ENCODE measurements around the gene GPHN. TPM values are rescaled to one million over a fixed set of nuclear protein-coding genes. Genes with fewer than 3 reads are reported as not detected.
"Not testable (repeated sequence)": the region's sequence is repeated elsewhere in the genome, so short reads cannot be mapped to it uniquely, and the experiment has no call there.

GPHN gene
- total RNA-seq, 1 experiment from 2014 or later, result 5.7 TPM

- no peak for DNase-seq (ENCODE audit: low read depth)
Measured at GRCh38 chr14:66496188-66496807, 11.6 kb upstream of the GPHN start.

DNA sequence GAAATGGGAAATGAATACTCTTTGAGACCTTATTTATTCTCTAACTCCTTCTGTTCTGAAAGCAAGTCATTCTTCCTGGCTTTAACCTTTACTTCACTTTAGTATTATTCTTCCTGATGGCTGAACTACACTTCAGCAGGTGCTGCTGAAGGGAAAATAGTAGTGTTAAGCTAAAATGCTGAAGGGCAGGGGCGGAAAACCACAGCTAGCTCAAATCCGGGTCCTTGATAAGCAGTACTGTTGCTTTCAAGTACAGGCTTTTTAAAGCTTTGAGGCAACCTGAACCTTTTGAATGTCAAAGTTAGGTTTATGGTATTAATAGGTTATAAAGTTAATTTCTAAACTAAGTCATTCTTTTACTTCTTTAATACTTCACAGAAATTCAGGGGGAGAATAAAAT is 11.0 kb upstream of the GPHN start:
- DNase-seq (ENCODE audit: low read depth), result no peak
- in situ Hi-C loops (cut with HindIII; ENCODE audit: low pct_unique_long_range_greater_than_20kb, low sequenced_read_pairs), result no loop called here

More at GRCh38 chr14:66496188-66496807, 11.6 kb upstream of the GPHN start:
- in situ Hi-C loops (cut with HindIII; ENCODE audit: low pct_unique_long_range_greater_than_20kb, low sequenced_read_pairs), result no loop called here

DNA sequence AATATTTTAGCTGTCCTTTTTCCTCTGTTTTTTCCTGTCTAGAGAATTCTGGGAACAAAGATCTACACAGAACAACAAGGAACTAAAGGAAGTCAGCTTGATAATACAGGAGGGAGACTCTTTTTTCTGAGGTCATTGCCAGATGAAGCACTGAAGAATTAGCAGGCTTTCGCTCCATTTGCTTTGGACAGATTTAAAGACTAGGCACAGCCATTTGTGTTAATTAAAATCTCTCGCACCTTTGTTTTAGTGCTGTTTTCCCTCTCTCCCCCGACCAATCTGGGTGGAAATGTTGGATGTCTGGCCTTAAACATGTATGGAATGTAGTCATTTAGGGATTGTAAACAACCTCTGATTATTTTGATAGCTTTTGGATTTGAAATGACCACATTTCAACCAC is 9.6 kb upstream of the GPHN start:
- DNase-seq (ENCODE audit: low read depth), result no peak
- in situ Hi-C loops (cut with HindIII; ENCODE audit: low pct_unique_long_range_greater_than_20kb, low sequenced_read_pairs), result no loop called here

DNA sequence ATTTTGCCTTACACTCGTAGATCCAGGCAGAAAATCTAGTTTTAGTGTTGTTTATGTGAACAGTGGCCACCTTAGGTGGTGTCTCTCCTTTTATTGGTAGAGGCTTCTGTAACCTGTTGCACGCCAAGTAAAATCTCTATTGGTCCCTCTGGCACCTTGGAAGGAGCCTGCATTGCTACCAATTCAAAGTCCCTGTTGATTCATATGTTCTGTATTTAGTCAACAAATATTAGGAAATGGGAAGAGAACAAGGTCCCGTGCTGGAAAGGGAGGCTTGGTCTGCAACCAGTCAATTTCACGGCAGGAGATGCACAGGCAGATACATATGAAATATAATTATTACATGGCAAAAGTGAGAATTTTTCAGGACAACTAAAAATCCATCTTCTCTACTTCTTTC is 6.4 kb upstream of the GPHN start:
- no peak for DNase-seq (ENCODE audit: low read depth)
- in situ Hi-C loops (cut with HindIII; ENCODE audit: low pct_unique_long_range_greater_than_20kb, low sequenced_read_pairs), result no loop called here

DNA sequence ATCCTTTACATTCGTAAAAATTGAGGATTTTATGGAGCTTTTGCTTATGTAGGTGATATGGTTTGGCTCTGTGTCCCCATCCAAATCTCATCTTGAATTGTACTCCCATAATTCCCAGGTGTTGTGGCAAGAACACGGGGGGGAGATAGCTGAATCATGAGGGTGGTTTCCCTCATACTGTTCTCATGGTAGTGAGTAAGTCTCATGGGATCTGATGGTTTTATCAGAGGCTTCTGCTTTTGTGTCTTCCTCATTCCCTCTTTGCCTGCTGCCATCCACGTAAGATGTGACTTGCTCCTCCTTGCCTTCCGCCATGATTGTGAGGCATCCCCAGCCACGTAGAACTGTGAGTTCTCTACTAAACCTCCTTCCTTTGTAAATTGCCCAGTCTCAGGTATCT is 5.1 kb upstream of the GPHN start:
- DNase-seq (ENCODE audit: low read depth); in situ Hi-C loops (cut with HindIII; ENCODE audit: low pct_unique_long_range_greater_than_20kb, low sequenced_read_pairs): not testable (repeated sequence)

- peak; percentile 25 for DNase-seq (ENCODE audit: low read depth)
- in situ Hi-C loops (cut with HindIII; ENCODE audit: low pct_unique_long_range_greater_than_20kb, low sequenced_read_pairs), result no loop called here
Measured at GRCh38 chr14:66503532-66503931, 4.4 kb upstream of the GPHN start.

- in situ Hi-C loops (cut with HindIII; ENCODE audit: low pct_unique_long_range_greater_than_20kb, low sequenced_read_pairs), result no loop called here
- peak; percentile 14 for DNase-seq (ENCODE audit: low read depth)
Measured at GRCh38 chr14:66507181-66507721, 696 bp upstream of the GPHN start.

- no peak for DNase-seq (ENCODE audit: low read depth)
- in situ Hi-C loops (cut with HindIII; ENCODE audit: low pct_unique_long_range_greater_than_20kb, low sequenced_read_pairs), result no loop called here
Measured at GRCh38 chr14:66508547-66508845, 549 bp downstream of the GPHN start.

GRCh38 chr14:66508846-66509621 is 1.1 kb downstream of the GPHN start:
- peak; percentile 26 for DNase-seq (ENCODE audit: low read depth)
- in situ Hi-C loops (cut with HindIII; ENCODE audit: low pct_unique_long_range_greater_than_20kb, low sequenced_read_pairs), result no loop called here

- in situ Hi-C loops (cut with HindIII; ENCODE audit: low pct_unique_long_range_greater_than_20kb, low sequenced_read_pairs), result no loop called here
- DNase-seq (ENCODE audit: low read depth), result no peak
Measured at GRCh38 chr14:66509874-66510273, 1.9 kb downstream of the GPHN start.

DNA sequence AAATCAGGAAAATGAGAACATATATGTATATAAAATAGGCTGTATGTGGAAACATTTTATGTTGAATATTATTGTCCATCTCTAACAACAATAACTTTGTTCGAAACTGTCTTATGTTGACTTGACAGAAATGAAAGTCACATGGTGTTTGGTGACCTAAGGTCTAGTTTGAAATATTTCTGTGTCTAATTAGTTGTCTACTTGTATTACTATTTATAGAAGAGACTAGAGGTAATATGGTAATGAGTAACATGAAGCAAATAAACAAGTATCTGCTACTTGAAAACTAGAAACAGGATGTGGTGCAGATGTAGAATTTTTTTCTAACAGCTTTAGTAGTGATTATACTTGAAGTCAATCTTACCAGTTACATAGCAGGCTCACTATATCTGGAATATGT is 3.9 kb downstream of the GPHN start:
- DNase-seq (ENCODE audit: low read depth), result no peak
- in situ Hi-C loops (cut with HindIII; ENCODE audit: low pct_unique_long_range_greater_than_20kb, low sequenced_read_pairs), result no loop called here

- in situ Hi-C loops (cut with HindIII; ENCODE audit: low pct_unique_long_range_greater_than_20kb, low sequenced_read_pairs), result no loop called here
- DNase-seq (ENCODE audit: low read depth), result no peak
Measured at GRCh38 chr14:66514213-66514612, 6.3 kb downstream of the GPHN start.

DNA sequence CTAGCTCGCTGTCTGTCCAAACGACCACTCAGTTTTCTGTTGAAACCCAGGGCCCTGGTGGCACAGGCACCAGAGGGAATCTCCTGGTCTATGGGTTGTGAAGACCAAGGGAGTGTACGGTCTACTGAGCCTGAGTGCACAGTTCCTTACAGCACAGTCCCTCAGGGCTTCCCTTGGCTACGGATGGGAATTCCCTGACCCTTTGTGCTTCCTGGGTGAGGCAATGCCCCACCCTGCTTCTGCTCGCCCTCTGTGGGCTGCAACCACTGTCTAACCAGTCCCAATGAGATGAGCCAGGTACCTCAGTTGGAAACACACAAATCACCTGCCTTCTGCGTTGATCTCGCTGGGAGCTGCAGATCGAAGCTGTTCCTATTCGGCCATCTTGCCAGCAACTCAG is 22.6 kb downstream of the GPHN start:
- peak; percentile 12 for DNase-seq (ENCODE audit: low read depth)
- in situ Hi-C loops (cut with HindIII; ENCODE audit: low pct_unique_long_range_greater_than_20kb, low sequenced_read_pairs), result no loop called here

- in situ Hi-C loops (cut with HindIII; ENCODE audit: low pct_unique_long_range_greater_than_20kb, low sequenced_read_pairs), result no loop called here
- DNase-seq (ENCODE audit: low read depth), result no peak
Measured at GRCh38 chr14:66539034-66539433, 31.1 kb downstream of the GPHN start.

DNA sequence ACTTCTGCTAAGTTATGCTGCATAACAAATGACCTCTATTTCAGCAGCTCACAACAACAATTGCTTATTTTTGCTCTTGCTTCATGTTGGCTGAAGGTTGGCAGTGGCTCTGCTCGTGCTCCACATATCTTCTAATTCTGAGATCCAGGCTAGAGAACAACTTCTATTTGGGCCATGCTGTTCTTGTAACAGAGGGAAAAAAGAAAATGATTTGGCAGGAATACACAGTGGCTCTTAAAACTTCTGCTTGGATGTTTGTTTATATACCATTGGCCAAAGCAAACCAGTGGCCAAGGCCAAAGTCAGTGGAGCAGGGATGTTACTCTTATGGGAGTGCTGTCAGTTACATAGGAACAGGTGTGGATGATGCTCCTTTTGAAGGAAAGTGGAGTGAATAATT is 32.1 kb downstream of the GPHN start:
- in situ Hi-C loops (cut with HindIII; ENCODE audit: low pct_unique_long_range_greater_than_20kb, low sequenced_read_pairs), result no loop called here
- no peak for DNase-seq (ENCODE audit: low read depth)

- no peak for DNase-seq (ENCODE audit: low read depth)
- in situ Hi-C loops (cut with HindIII; ENCODE audit: low pct_unique_long_range_greater_than_20kb, low sequenced_read_pairs), result no loop called here
Measured at GRCh38 chr14:66541627-66542026, 33.7 kb downstream of the GPHN start.

GRCh38 chr14:66543996-66544395 is 36.0 kb downstream of the GPHN start:
- no peak for DNase-seq (ENCODE audit: low read depth)
- in situ Hi-C loops (cut with HindIII; ENCODE audit: low pct_unique_long_range_greater_than_20kb, low sequenced_read_pairs), result no loop called here

DNA sequence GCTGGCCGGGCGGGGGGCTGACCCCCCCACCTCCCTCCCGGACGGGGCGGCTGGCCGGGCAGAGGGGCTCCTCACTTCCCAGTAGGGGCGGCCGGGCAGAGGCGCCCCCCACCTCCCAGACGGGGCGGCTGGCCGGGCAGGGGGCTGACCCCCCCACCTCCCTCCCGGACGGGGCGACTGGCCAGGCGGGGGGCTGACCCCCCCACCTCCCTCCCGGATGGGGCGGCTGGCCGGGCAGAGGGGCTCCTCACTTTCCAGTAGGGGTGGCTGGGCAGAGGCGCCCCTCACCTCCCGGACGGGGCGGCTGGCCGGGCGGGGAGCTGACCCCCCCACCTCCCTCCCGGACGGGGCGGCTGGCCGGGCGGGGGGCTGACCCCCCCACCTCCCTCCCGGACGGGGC is 37.2 kb downstream of the GPHN start:
- in situ Hi-C loops (cut with HindIII; ENCODE audit: low pct_unique_long_range_greater_than_20kb, low sequenced_read_pairs); DNase-seq (ENCODE audit: low read depth): not testable (repeated sequence)

DNA sequence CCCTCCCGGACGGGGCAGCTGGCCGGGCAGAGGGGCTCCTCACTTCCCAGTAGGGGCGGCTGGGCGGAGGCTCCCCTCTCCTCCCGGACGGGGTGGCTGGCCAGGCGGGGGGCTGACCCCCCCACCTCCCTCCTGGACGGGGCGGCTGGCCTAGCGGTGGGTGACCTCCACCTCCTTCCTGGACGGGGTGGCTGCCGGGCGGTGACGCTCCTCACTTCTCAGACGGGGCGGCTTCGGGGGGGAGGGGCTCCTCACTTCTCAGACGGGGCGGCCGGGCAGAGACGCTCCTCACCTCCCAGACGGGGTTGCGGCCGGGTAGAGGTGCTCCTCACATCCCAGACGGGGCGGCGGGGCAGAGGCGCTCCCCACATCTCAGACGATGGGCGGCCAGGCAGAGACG is 37.8 kb downstream of the GPHN start:
- in situ Hi-C loops (cut with HindIII; ENCODE audit: low pct_unique_long_range_greater_than_20kb, low sequenced_read_pairs); DNase-seq (ENCODE audit: low read depth): not testable (repeated sequence)

DNA sequence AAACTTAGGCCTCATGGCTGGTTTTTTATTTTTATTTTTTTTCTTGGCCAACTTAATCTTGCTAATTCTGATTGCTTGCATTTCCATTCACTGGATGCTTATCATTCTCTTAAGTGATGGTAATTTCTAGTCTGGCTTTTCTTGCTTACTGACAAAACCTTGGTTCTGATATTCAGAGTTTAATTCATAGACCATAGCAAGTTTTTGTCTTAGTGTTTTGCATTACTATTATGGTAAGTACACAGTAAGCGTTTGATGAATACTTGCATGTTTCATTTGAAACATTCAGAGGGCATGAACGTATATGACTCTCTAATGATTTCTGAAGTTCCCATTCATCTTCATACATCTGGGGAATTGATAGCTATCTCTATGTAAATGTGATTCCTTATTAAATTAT is 55.8 kb downstream of the GPHN start:
- no peak for DNase-seq (ENCODE audit: low read depth)
- in situ Hi-C loops (cut with HindIII; ENCODE audit: low pct_unique_long_range_greater_than_20kb, low sequenced_read_pairs), result no loop called here

All from Caki2 (cell line).